Nephron (organoid): ENCODE data around the gene MED13L.

Experiments used
- H3K27ac Mint-ChIP-seq, 3 experiments: 2 replicates each; pipeline ENCODE4 v1.8.0; 2020; ENCODE audit warnings: mixed read lengths in 3 of 3, mild to moderate bottlenecking in 2 of 3, moderate library complexity in 1 of 3
- H3K27me3 Mint-ChIP-seq: 2 replicates; pipeline ENCODE4 v1.8.0; 2021; ENCODE audit warnings: low read depth, mild to moderate bottlenecking, moderate library complexity, mixed read lengths
- H3K36me3 Mint-ChIP-seq: 2 replicates; pipeline ENCODE4 v1.8.0; 2020; ENCODE audit warnings: low read depth, mixed read lengths
- H3K4me1 Mint-ChIP-seq: 2 replicates; pipeline ENCODE4 v1.8.0; 2020; ENCODE audit warnings: mixed read lengths
- H3K4me3 Mint-ChIP-seq, 3 experiments: 2 replicates each; pipeline ENCODE4 v1.8.0; 2020; ENCODE audit warnings: mild to moderate bottlenecking in 3 of 3, mixed read lengths in 3 of 3, moderate library complexity in 2 of 3
- H3K9me3 Mint-ChIP-seq: 2 replicates; pipeline ENCODE4 v1.8.0; 2020; ENCODE audit warnings: mixed read lengths
- CTCF ChIP-seq, 3 experiments: fragments of 200-600 bp; sonication (generic); IDR thresholded peaks; one replicate each; pipeline ENCODE4 v1.5.0; 2021; ENCODE audit warnings: antibody characterized with exemption in 3 of 3; ENCODE audit not compliant: unreplicated experiment in 3 of 3

MED13L gene

GRCh38 chr12:116187151-116187511 lies 90.4 kb downstream of the MED13L start:
- Mint-ChIP-seq H3K4me3 (no peak overlapping the region), H3K4me1 (peaks cover 43% of the 10 kb centered on the region), H3K9me3 (no peaks in the 10 kb centered on the region), H3K27ac (peak overlapping the region in 2 of 3 experiments; percentile 19 to 54), H3K27me3 (no peaks in the 10 kb centered on the region), H3K36me3 (no peaks in the 10 kb centered on the region)
- no peak for TF ChIP-seq CTCF (IDR thresholded peaks at IDR 0.05; ENCODE audit: unreplicated experiment in 3 of 3)

- Mint-ChIP-seq H3K36me3 (no peaks in the 10 kb centered on the region), H3K4me3 (no peak overlapping the region), H3K27ac (peak overlapping the region in 2 of 3 experiments; percentile 19 to 54), H3K9me3 (no peaks in the 10 kb centered on the region), H3K27me3 (no peaks in the 10 kb centered on the region), H3K4me1 (peaks cover 45% of the 10 kb centered on the region)
- no peak for TF ChIP-seq CTCF (IDR thresholded peaks at IDR 0.05; ENCODE audit: unreplicated experiment in 3 of 3)
These were observed 90.9 kb downstream of the MED13L start for GRCh38 chr12:116186482-116187150.

- no peak overlapping the region for H3K27ac Mint-ChIP-seq
- H3K9me3 Mint-ChIP-seq: no peaks in the 10 kb centered on the region
- H3K4me3 Mint-ChIP-seq: no peak overlapping the region
- no peak for TF ChIP-seq CTCF (IDR thresholded peaks at IDR 0.05; ENCODE audit: unreplicated experiment in 3 of 3)
- H3K27me3 Mint-ChIP-seq: no peaks in the 10 kb centered on the region
- H3K36me3 Mint-ChIP-seq: no peaks in the 10 kb centered on the region
- peaks cover 45% of the 10 kb centered on the region for H3K4me1 Mint-ChIP-seq
These were observed 92.7 kb downstream of the MED13L start for GRCh38 chr12:116184763-116185162.

- no peak overlapping the region for H3K27ac Mint-ChIP-seq
- no peak for TF ChIP-seq CTCF (IDR thresholded peaks at IDR 0.05; ENCODE audit: unreplicated experiment in 3 of 3)
- H3K36me3 Mint-ChIP-seq: no peaks in the 10 kb centered on the region
- peaks cover 42% of the 10 kb centered on the region for H3K4me1 Mint-ChIP-seq
- H3K27me3 Mint-ChIP-seq: no peaks in the 10 kb centered on the region
- H3K9me3 Mint-ChIP-seq: no peaks in the 10 kb centered on the region
- no peak overlapping the region for H3K4me3 Mint-ChIP-seq
These were observed 93.8 kb downstream of the MED13L start for GRCh38 chr12:116183741-116184141.

- H3K4me3 Mint-ChIP-seq: no peak overlapping the region
- H3K27me3 Mint-ChIP-seq: no peaks in the 10 kb centered on the region
- TF ChIP-seq CTCF (IDR thresholded peaks at IDR 0.05; ENCODE audit: unreplicated experiment in 3 of 3): no peak
These were observed 95.0 kb downstream of the MED13L start for GRCh38 chr12:116182359-116183063.

GRCh38 chr12:116180448-116180847 lies 97.0 kb downstream of the MED13L start:
- no peaks in the 10 kb centered on the region for H3K9me3 Mint-ChIP-seq
- no peaks in the 10 kb centered on the region for H3K27me3 Mint-ChIP-seq
- H3K4me1 Mint-ChIP-seq: peaks cover 21% of the 10 kb centered on the region
- H3K36me3 Mint-ChIP-seq: no peaks in the 10 kb centered on the region
- no peak overlapping the region for H3K4me3 Mint-ChIP-seq
- H3K27ac Mint-ChIP-seq: no peak overlapping the region
- TF ChIP-seq CTCF (IDR thresholded peaks at IDR 0.05; ENCODE audit: unreplicated experiment in 3 of 3): no peak

More at GRCh38 chr12:116182359-116183063, 95.0 kb downstream of the MED13L start:
- no peak overlapping the region for H3K27ac Mint-ChIP-seq
- no peaks in the 10 kb centered on the region for H3K36me3 Mint-ChIP-seq
- no peaks in the 10 kb centered on the region for H3K9me3 Mint-ChIP-seq
- H3K4me1 Mint-ChIP-seq: peaks cover 35% of the 10 kb centered on the region
